GM18861 (cell line): Measurements from ENCODE around the gene WDR55.
"Not testable (repeated sequence)": the region's sequence is repeated elsewhere in the genome, so short reads cannot be mapped to it uniquely, and the experiment has no call there.

ENCODE experiments used
- ATAC-seq: cut with Tn5 transposase; IDR thresholded peaks from one replicate; pipeline ENCODE4 v1.9.1; 2021; ENCODE audit not compliant: unreplicated experiment

Gene WDR55

DNA sequence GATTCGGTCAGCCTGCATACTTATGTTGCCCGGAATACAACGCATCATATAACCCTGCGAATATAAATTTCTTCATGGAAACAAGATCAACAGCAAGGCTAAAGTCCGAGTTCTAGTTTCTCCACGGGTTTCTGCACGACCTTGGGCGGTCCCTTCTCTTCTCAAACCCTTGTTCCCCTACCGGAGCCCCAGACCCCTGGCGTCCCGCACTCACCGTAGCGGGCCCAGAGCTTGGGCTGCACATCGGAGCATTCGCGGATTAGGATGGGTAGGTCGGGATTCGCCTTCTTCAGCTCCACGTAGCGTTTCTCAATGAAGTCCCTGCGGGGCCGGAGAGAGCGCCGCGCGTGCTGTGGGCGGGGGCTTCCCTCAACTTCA lies 17.7 kb upstream of the WDR55 start:
- peak; percentile 14 for ATAC-seq

DNA sequence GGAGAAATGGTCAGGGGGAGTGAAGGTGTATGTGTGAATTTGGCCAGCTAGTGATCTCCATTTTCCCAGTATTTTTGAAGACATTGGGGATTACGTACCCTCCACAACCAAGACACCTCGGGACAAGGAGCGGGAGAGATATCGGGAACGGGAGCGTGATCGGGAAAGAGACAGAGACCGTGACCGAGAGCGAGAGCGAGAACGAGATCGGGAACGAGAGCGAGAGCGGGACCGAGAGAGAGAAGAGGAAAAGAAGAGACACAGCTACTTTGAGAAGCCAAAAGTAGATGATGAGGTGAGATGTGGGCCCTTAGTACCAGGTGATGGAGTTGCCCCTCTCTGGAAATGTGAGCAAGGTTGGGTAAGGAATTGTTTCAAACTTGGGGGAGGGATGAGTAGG lies 5.8 kb upstream of the WDR55 start:
- no peak for ATAC-seq

DNA sequence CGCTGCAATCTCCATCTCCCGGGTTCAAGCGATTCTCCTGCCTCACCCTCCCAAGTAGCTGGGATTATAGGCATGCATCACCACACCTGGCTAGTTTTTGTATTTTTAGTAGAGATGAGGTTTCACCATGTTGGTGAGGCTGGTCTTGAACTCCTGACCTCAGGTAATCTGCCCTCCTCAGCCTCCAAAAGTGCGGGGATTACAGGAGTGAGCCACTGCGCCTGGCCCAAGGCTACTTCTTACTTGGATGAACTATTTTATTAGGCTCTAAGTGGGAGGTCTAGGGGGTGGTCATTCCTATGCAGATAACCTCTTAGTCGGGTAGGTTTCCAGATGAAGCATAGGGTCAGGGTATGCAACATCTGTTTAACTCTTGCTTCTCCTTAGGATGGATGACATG lies 4.3 kb upstream of the WDR55 start:
- ATAC-seq, result not testable (repeated sequence)

DNA sequence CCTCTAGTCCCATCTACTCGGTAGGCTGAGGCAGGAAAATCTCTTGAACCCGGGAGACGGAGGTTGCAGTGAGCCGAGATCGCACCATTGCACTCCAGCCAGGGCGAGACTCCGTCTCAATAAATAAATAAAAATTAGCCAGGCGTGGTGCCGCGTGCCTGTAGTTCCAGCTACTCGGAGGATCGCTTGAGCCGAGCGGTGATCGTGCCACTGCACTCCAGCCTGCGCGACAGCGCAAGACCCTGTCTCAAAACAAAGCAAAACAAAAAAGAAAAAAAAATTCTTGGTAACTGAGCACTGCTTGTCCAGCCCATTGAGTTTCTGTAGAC lies 710 bp upstream of the WDR55 start:
- ATAC-seq, result no peak

DNA sequence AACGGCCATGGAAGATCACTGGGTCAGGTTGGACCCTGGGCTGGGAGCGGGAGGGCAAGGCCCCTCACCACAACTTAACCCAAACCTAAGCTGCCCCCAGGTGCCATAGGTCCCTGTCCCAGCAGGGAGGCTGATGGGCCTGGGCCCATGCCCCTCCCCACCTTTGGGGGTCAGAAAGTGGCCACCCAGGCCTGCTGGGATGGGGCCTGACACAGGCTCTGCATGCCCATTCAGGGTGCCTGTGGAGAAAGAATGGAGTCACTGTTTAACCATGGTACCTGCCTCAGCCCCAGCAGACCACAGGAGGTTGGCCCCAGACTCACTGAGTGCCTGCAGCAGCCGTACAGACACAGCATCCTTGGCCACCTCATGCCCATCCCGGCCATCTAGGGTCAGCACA lies 6.3 kb downstream of the WDR55 start:
- not testable (repeated sequence) for ATAC-seq

DNA sequence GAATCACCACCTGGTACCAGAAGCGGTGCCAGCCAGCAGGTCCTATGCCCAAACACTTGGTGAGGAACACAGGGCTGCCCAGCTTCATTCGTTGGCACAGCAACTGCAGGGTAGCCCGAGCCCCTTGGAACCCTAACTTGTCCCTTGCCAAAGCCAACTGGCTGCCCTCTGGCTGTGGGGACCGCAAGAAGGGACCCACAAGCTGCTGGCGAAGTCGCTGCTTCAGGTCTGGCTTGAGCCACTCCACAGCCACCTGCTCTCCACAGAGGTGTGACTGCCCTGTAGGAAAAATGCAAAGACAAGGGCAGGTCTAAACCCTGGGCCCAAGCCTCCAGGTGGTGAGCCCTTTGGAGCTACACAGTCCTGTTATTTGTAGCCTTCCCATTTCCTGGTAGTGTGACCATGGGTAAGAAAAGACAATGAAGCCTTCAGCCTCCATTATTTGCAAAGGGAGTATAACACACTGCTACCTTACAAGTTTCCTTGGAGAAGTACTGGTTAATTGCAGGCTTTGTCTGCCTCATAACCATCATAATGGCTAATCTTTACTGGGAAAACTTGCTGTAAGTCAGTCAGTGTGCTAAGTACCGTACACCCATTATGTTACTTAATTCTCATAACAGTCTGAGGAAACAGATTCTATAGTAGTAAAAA lies 6.9 kb downstream of the WDR55 start:
- no peak for ATAC-seq

DNA sequence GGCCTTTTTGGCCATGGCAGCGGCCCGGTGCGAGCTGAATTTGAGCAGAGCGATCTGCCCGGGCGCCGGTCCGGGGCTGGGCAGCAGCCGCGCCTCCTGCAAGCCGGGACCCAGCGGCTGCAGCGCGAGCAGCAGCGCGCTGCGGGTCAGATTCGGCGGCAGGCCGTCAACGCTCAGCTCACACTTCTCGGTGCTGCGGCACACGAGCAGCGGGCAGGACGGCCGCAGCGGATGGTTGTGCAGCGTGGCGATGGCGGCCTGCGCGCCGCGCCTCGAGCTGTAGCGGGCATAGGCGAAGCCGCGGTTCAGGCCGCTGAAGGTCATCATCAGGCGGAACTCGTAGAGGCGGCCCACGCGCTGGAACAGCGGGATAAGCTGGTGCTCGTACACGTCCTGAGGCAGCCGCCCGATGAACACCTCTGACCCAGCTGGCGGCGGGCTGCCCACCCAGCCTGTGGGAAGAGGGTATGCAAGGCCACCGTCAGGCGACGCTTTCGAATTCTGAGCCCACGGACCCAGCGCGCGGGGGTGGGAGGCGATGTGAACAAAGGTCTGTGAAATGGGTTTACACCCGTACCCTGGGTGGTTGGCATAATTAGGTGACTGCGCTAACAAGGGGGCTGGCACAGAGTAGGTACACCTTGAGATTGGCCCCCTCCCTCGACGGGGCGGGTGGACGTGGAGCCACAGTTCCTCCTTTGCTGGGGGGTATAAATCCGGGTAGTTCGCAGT lies 7.9 kb downstream of the WDR55 start:
- no peak for ATAC-seq

DNA sequence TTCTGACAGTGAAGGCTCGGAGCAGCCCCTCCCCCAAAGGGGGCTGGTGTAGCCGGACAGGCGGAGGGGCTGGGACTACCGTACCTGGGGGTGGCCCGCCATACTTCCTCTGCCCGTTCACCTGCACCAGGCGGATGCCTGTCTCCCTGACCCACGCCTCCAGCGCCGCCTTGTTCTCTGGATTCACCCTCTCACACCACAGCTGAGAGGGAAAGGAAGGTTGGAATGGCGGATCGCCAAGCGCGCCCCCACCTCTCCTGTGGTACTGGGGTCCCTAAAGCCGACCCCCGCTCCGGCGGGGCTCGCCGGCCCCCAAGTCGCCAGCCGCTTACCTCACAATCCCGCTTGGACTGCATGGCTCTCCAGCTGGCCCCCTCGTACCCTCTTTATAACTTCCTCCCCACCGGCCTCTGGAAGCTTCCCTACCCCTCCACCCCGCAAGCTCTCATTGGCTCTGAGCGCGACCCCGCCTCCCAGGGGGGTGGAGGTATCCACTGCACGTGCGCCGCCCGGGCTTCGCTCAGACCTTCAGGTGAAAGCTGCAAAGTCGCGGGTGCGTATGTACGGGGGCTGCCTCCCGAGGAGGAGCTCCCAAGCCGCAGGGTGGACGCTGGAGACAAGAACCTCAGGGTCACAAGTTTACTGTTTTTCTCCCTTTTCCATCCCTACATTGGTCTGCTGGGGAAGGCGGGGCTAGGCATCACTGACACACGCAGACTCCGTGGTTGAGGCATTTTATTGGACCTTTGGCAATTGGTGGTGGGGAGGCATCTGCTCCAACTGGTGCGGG lies 8.7 kb downstream of the WDR55 start, which contains the start of gene DND1:
TSS of gene DND1 (minus strand) at position 390 of the 790 bp plus-strand sequence. CDS start at position 356, 34 bp downstream.
- ATAC-seq, result no peak

DNA sequence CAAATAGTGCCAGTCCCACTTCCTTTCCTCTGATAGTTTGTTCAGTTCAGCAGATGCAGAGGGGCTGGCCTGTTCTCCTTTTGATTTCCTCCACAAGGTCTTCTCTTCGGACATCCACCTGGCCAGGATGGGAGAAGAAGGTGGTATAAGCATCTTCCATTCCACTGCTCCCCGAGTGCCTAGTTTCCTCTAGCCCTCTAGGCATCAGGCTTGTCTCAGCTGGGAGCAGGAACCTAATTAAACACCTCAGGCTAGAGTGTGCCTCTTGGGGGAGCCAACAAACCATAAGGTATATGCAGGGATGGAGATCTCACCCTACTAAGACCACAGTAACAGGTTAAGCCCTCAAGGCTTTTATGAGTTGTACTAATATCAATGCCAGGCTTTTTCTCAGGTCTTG lies 9.5 kb downstream of the WDR55 start:
- no peak for ATAC-seq

DNA sequence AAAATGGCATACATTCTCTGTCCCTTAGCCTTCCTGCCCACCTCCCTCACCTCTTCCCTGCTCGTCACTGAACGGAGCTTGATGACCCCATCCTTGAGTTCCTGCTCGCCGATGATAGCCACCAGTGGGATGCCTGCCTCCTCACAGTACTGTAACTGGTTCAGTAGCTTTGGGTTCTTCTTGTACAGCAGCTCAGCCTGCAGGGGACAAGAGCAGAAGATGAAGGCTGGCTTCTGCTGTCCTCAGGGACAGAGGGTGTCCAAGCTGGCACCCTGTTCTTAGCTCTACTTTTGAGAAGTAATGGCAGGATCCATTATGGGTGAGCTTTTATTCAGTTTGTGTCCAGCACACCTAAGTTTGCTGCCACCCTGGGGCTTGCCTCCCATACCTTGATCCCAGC lies 9.9 kb downstream of the WDR55 start:
- ATAC-seq, result no peak

DNA sequence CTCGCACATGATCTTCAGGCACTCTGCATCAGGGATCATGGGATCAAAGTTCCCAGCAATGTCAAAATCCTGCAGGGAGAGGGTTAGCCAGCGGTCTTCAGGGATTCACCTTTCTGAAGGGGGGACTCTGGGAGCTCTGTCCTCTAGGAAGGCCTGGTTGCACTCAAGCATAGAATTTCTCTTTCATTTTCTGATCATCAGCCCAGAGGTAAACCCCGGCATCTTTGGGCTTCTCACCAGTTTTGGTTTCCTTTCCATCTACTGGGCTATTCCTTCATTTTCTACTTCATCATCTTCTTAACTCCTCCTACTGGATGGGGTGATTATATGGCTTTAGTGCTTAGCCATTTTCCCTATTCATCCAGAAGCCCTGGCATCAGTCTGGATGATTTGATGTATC lies 13.2 kb downstream of the WDR55 start:
- ATAC-seq, result no peak

DNA sequence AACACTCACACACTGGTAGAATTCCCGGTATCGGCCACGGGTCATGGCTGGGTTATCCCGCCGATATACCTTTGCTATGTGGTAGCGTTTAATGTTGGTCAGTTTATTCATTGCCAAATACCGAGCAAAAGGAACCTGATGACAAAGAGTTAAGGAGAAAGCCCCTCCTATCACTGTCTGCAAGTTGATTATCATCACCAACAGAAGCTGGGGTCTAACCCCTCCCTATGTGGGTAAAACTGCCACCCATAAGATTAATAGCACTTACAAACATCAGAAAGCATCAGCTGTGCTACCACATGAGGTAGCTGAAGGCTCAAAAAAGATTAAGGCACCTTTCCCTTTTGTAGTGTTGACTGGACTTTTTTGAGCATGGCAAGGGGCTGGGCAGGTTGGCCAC lies 14.3 kb downstream of the WDR55 start:
- no peak for ATAC-seq

DNA sequence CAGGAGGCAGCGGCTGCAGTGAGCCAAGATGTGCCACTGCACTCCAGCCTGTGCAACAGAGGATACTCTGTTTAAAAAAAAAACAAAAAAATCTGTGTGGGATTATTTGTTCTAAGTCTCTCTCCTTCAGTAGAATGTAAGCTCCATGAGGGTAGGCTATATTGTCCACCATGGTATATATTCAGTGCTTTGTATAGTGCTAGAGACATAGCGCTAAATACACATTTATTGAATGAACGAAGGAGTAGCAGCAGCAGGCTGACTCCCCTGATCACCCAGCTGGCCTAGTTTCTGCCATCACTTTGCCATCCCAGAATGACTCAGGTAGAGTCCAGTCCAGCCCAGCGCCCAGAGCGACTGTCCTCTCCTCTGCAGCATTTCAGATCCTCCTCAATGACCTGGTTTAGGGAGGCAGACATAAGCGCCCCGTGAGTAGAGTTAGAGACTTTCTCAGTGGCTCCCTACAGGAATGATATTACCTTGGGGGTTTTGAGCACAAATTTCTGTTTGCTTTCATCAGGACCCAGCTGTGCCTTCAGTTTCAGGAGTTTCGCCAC lies 25.8 kb downstream of the WDR55 start:
- ATAC-seq, result no peak

DNA sequence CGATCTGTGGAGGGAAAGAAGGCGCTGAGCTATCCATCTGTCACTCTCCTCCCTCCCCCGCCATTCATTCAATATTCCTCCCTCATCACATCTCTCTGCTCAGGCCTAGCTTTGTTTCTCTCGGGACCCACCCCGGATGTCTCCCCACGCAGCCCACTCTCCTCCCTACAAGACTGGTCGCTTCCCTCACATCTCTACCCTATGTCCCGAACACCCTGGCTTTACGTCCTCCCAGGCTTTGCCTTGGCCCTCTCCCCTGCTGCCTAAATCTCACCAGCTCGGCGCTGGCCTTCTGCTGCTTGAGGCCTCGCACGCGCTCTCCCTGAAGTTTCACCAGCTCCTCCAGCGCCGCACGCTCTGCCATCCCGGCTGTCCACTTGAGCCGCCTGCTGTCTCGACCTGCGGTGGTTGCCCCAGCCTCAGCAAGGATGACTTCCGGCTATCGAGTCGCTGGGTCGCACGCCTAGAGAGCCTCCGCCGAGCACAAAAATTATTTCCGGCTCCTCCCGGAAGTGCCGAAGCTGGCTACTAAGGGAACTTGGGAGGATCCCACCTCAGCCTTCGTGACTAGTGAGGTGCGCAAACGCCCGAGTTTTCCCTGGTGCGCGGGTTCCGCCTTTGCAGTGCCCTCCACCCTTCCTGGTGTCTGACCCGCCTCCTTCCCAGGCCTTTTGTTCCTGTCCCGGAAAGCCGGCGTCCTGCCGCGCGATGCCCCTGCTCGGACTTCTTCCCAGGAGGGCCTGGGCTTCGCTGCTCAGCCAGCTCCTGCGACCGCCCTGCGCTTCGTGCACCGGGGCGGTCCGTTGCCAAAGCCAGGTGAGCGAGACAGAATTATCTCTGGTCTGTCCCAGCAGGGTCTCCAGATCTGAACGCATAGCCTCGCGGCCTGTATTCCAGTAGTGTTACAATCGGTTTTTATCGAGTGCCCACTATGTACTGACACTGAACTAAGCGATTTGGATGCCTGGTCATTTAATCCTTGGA lies 26.5 kb downstream of the WDR55 start, which contains the start of the genes HARS1 and HARS2:
TSS of gene HARS1 (minus strand) at position 430 of the 984 bp plus-strand sequence. CDS start at position 364, 66 bp downstream.
TSS of gene HARS2 (plus strand) at position 515 of the 984 bp plus-strand sequence. CDS start at position 709, 194 bp downstream.
- ATAC-seq, result peak; percentile 96

DNA sequence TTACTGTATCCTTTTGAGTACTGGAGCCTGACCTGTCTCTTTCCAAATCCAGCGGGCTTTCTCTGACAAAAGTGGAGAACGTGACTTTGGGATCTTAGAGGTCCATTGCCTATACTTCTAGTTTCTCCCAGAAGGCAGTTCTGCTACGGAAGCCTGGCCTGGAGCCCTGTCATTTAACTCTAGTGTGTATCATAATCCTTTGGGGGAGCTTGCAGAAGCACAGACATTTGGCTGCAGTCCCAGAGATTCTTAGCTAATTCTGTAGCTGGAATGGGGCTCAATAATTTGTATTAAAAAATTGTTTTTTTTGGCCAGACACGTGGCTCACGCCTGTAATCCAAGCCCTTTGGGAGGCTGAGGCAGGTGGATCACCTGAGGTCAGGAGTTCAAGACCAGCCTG lies 29.6 kb downstream of the WDR55 start:
- no peak for ATAC-seq

DNA sequence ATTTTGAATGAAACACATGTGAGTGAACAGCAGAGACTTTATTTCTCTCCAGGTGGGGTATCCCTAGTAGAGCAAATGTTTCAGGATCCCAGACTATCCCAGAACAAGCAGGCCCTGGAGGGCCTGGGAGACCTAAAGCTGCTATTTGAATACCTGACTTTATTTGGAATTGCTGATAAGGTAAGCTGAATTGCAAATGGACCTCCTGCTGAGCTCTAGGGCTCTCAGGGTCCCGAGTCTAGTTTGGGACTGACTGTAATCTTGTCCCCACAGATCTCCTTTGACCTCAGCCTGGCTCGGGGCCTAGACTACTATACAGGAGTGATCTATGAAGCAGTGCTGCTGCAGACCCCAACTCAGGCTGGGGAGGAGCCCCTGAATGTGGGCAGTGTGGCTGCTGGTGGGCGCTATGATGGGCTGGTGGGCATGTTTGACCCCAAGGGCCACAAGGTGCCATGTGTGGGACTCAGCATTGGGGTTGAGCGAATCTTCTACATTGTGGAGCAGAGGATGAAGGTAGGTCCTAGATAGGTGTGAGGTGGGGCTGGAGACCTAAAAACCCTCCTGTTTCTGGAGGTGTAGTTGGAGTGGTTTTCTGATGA lies 32.3 kb downstream of the WDR55 start:
- ATAC-seq, result no peak

DNA sequence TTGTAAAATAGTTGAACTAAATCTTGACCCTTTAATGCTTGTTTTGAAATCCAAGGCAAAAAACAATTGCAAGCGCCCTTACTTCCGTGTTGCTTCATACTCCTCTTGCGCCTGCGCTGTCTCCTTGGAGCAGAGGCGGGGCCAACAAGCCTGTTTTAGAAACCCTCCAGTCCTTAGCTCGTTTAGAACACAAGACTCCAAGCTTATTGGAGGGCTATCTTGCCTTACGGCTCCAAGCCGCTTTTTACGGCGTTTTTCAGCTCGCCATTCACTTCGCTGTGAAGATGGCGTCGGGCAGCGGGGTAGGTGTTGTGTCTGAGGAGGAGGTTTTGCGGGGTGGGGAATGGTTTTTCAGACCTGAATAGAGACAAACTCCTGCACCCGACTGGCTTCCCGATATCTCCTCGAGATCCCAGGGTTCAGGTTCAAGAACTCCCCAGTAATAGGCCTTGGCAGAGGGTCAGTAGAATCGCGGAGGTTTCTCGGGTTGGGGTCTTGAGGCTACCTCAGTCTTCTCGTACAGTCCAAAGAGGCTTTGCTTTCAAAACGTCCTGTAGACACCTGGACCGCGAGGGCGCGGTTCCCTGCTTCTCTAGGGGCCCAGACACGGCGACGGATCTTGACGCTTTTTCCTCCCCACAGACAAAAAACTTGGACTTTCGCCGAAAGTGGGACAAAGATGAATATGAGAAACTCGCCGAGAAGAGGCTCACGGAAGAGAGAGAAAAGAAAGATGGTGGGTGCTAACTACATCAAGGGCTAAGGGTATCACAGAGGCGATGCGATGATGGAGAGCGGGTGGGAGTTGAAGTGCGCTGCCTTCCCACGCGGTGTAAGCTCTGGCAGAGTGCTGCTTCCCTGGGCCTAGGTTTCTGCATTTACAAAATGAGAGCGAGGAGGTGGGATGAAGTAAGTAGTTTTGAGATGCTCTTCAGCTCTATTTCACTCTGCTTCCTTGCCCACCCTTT lies 35.8 kb downstream of the WDR55 start, which contains the start of gene ZMAT2:
TSS of gene ZMAT2 (plus strand) at position 271 of the 968 bp plus-strand sequence. CDS start at position 285, 14 bp downstream.
- ATAC-seq, result peak; percentile 95

DNA sequence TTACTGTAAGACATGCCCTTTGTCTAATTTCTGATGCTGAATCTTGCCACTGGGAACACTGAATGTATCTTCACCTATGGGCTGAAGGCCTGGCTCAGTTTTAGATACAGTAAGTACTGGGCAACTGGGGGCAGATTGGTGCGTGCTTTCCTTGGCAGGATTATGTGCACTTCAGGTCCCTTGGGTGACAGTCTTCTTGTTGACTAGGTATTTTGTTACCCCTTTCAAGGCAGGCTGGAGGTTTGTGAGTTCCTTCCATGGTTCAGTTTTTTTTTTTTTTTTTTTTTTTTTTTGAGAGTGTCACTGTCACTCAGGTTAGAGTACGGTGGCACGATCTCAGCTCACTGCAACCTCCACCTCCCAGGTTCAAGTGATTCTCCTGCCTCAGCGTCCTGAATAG lies 43.1 kb downstream of the WDR55 start:
- no peak for ATAC-seq

DNA sequence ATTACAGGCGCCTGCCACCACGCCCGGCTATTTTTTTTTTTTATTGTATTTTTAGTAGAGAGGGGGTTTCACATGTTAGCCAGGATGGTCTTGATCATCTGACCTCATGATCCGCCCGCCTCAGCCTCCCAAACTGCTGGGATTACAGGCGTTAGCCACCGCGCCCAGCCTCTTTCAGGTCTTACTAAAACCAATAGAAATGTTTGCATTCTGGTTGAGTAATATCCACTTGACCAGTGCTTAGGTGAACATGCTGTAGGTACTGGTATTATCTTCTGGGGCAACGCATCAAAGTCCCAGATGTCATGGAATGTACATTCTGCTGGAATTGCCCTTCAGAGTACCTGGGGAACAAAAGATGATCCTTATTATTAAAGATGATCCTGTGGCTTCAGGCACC lies 44.1 kb downstream of the WDR55 start:
- ATAC-seq, result not testable (repeated sequence)
